A204.1 (cell line): ENCODE data around the gene FRMD7.

ENCODE experiments used
- FAIRE-seq: peaks from 2 replicates; lab custom pipeline; 2012; peaks lifted over from hg19 to GRCh38; lab: Jason Lieb, UNC

Gene FRMD7

GRCh38 chrX:132034648-132035047 is 93.2 kb downstream of the FRMD7 start:
- FAIRE-seq = no peak

DNA sequence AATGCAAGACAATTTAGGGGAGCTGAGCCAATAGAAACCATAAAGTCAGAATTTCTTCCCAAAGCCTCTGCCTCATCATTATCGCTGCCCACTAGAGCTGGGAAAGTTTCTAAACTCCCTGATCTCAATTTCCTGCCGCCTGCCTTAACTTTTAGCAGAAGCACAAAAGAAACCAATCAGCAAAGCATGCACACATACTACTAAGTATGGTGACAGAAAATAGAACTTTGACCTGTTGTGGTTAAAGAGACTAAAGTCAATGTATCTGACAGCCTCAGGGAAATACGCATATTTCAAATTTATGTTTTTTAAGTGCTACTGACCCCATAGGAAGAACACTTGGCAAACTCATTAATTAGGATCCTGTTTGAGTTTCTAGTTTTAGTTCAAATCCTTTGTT is 94.7 kb downstream of the FRMD7 start:
- no peak for FAIRE-seq

DNA sequence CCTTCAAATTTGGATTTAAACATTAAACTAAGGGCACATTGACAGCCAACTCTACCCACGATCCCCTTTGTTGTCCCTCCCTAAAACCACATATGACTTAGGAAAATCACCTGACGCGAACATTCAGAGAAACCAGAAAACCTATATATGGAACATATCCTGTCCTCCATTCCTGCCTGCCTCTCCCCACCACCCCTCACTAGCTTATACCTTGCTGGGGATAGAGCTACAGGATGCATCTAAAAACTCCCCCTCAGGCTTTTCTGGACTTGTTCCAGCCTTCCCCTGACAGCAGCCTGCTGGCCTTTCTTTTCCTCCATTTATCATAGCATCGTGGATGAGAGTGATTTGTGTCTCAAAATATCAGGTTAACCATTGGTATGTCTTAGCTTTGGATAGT is 96.0 kb downstream of the FRMD7 start:
- FAIRE-seq = no peak

- FAIRE-seq = no peak
These were observed 97.6 kb downstream of the FRMD7 start for GRCh38 chrX:132030264-132030663.
